Fibroblast of upper back skin (primary cell): ENCODE results near the gene FGF16.
A peak's percentile ranks its signal among the peaks of the same experiment; 100 is the strongest.
"Not testable (repeated sequence)": the region's sequence is repeated elsewhere in the genome, so short reads cannot be mapped to it uniquely, and the experiment has no call there.

Experiments
- DNase-seq: peaks from one replicate; pipeline ENCODE4 v3.0.0-alpha.2; 2013

Gene FGF16

GRCh38 chrX:77446908-77447652 lies at the start of gene FGF16:
FGF16 (plus strand) TSS chrX:77447389; CDS start chrX:77447675, 286 bp downstream.
- DNase-seq, result no peak

GRCh38 chrX:77398330-77398954 lies 48.7 kb upstream of the FGF16 start:
- peak; percentile 1 for DNase-seq

- no peak for DNase-seq
Measured at GRCh38 chrX:77404419-77404818, 42.8 kb upstream of the FGF16 start.

GRCh38 chrX:77407821-77408220 lies 39.4 kb upstream of the FGF16 start:
- DNase-seq, result not testable (repeated sequence)

GRCh38 chrX:77412631-77413030 lies 34.6 kb upstream of the FGF16 start:
- no peak for DNase-seq

GRCh38 chrX:77415161-77415560 lies 32.0 kb upstream of the FGF16 start:
- no peak for DNase-seq

- no peak for DNase-seq
Measured at GRCh38 chrX:77415882-77416281, 31.3 kb upstream of the FGF16 start.

GRCh38 chrX:77422891-77423648 lies 24.1 kb upstream of the FGF16 start:
- DNase-seq, result no peak

GRCh38 chrX:77426811-77427210 lies 20.4 kb upstream of the FGF16 start:
- peak; percentile 50 for DNase-seq

GRCh38 chrX:77427611-77428010 lies 19.6 kb upstream of the FGF16 start:
- DNase-seq, result no peak

GRCh38 chrX:77428551-77428950 lies 18.6 kb upstream of the FGF16 start:
- DNase-seq, result no peak

GRCh38 chrX:77431227-77431626 lies 16.0 kb upstream of the FGF16 start:
- peak; percentile 75 for DNase-seq

GRCh38 chrX:77433001-77433400 lies 14.2 kb upstream of the FGF16 start:
- no peak for DNase-seq

- DNase-seq, result no peak
Measured at GRCh38 chrX:77434962-77435361, 12.2 kb upstream of the FGF16 start.

GRCh38 chrX:77436271-77436670 lies 10.9 kb upstream of the FGF16 start:
- DNase-seq, result no peak

GRCh38 chrX:77436682-77437081 lies 10.5 kb upstream of the FGF16 start:
- DNase-seq, result peak; percentile 48

GRCh38 chrX:77440330-77440729 lies 6.9 kb upstream of the FGF16 start:
- peak; percentile 38 for DNase-seq

GRCh38 chrX:77441033-77441432 lies 6.2 kb upstream of the FGF16 start:
- no peak for DNase-seq

- no peak for DNase-seq
Measured at GRCh38 chrX:77441479-77441878, 5.7 kb upstream of the FGF16 start.

- DNase-seq, result peak; percentile 86
Measured at GRCh38 chrX:77442728-77443127, 4.5 kb upstream of the FGF16 start.

- no peak for DNase-seq
Measured at GRCh38 chrX:77444075-77444474, 3.1 kb upstream of the FGF16 start.

GRCh38 chrX:77444545-77444944 lies 2.6 kb upstream of the FGF16 start:
- DNase-seq, result no peak

GRCh38 chrX:77446029-77446585 lies 1.1 kb upstream of the FGF16 start:
- DNase-seq, result no peak
